Stimulated activated CD4-positive, alpha-beta T cell treated with anti-CD3 and anti-CD28 coated beads, TNF-alpha, amount 100 ng/mL, for 1 hour (primary cell): ENCODE data around the gene LHFPL6.

Experiments
- DNase-seq, 3 donors: peaks; one replicate each; pipeline ENCODE4 v3.0.0-alpha.2; 2020; ENCODE audit warnings: low read depth in 3 of 3, low spot score in 1 of 3

Gene LHFPL6

GRCh38 chr13:39557285-39557955, 45.6 kb downstream of the LHFPL6 start:
- DNase-seq: no peak

GRCh38 chr13:39556866-39557265, 46.1 kb downstream of the LHFPL6 start:
- no peak for DNase-seq

GRCh38 chr13:39554371-39554770, 48.6 kb downstream of the LHFPL6 start:
- DNase-seq: no peak

DNA sequence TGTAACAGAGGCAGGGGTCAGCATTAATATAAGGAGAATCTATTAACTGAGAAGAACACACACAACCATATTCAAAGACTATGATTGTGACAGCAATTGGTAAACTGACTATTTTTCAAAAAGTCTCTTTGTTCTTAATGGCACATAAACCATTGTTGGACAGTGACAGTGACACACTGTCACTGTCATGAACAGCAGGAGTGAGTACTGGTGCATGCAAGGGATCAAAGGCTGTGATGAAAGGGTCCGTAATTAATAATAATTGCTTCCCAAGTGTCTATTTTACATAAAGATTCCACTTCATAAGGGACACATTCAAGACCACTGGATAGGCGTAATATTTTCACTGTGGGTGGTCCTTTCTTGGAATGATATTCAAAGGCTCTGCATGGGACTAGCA, 50.7 kb downstream of the LHFPL6 start:
- DNase-seq: no peak

DNA sequence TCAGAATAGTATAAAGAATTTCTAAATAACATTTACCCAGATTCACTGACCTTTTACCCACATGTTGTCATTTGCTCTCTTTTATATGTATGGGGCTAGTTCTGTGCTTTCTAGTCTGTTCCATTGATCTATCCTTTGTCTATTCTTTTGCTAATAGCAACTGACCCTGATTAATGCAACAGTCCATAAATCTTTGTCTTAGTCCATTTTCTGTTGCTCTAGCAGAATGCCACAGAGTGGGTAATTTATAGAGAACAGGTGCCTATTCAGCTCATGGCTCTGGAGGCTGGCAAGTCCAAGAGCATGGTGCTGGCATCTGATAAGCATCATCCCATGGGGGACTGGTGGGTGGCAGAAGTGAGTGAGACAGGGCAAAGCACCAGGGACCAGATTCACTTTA, 52.1 kb downstream of the LHFPL6 start:
- no peak for DNase-seq

- no peak for DNase-seq
These were observed 55.9 kb downstream of the LHFPL6 start for GRCh38 chr13:39547108-39547507.

GRCh38 chr13:39542361-39542760, 60.6 kb downstream of the LHFPL6 start:
- no peak for DNase-seq

DNA sequence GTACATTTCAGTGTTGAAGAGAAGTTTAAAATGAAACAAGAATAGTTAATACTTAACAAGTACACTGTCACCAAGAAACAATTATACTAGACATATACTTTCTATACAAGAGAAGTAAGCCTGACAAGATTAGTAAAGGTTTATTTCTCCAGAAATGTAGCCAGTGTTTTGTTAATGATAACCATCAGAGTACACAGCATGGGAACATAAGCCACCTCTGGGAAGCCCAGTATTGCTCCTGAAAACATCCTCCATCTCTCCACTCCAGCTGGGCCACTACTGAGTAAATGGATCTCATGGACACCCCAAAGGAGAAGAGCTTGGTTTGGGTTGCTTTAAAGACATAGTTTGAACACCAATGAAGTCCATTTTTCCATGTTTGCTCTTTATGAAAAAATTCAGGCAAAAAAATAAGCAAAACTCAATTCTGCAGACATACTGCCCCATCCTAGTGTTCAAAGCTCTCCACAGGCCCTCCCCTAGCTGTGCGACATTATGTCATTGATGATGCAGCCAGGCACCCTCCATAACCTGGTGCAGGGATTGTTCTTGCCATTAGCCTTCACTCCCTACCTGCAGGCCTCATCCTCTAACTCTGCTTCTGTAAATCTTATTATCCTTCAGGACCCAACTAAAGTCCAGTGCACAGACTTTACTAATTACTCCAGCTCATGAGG, 61.9 kb downstream of the LHFPL6 start:
- DNase-seq: no peak

DNA sequence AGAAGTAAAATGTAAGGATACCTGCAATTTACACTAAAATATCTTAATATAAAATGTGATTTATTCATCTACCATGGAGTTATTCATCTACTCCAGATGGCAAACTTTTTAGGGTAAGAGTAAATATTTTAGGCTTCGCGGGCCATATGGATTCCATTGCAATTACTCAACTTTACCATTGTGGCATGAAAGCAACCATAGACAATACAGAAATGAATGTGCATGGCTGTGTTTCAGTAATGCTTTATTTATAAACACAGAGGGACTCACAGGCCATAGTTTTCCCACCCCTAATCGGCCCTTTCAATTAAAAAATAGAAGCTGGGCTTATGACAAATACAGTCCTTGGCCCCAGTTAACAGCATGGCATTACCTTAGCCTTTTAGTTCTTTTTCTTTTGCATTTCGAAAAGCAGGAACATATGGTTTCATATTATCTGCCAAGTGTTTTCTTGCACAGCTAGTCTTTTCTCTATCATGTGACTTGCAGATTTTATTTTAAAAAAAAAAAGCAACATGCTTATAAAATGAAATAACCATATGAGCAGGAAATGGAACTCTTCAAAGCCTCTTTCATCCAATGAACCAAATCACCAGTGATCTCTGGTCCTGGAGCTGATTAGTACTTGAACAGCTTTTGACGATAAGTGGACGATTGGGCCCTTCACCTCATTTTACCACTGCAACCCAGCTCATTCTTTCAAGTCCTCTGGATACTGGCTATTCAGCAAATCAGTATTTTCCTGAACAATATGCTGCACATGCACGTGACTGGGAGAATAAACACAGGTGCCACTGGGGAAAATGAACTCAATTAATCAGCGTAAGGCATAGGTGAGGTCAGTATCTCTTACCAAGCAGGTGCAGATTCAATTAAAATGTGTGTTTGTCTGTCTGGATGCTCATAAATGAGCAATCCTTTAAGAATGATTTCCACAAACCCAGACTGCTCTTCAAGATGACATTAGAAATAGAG, 63.9 kb downstream of the LHFPL6 start:
- no peak for DNase-seq

GRCh38 chr13:39536906-39537305, 66.1 kb downstream of the LHFPL6 start:
- DNase-seq: no peak

GRCh38 chr13:39536274-39536673, 66.7 kb downstream of the LHFPL6 start:
- DNase-seq: no peak

- DNase-seq: no peak
These were observed 69.3 kb downstream of the LHFPL6 start for GRCh38 chr13:39533651-39534150.

DNA sequence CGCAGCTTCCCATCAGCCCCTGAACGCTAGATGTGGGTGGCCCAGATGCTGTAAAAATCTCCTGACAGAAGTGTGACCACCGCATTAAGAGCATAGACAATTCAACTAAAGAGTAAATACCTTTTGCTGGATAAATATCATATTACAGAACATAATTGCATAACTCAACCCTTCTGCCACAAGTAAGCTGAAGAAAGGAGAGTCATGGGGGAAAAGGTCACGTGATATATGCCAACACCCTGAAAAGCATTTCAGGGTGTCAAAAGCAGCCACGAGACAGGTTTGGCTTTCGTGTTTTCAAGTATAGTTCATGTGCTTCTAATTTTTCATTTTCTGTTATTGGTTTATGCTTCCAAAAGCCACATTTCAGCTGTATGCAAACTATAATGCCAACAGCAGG, 71.3 kb downstream of the LHFPL6 start:
- no peak for DNase-seq

- DNase-seq: no peak
These were observed 72.1 kb downstream of the LHFPL6 start for GRCh38 chr13:39530916-39531315.

GRCh38 chr13:39528661-39528980, 74.4 kb downstream of the LHFPL6 start:
- DNase-seq: no peak

- DNase-seq: no peak
These were observed 74.9 kb downstream of the LHFPL6 start for GRCh38 chr13:39527961-39528660.

- DNase-seq: no peak
These were observed 75.7 kb downstream of the LHFPL6 start for GRCh38 chr13:39527301-39527700.

- no peak for DNase-seq
These were observed 76.5 kb downstream of the LHFPL6 start for GRCh38 chr13:39526499-39526898.

- no peak for DNase-seq
These were observed 77.5 kb downstream of the LHFPL6 start for GRCh38 chr13:39525506-39525905.

- DNase-seq: no peak
These were observed 78.2 kb downstream of the LHFPL6 start for GRCh38 chr13:39524795-39525194.

DNA sequence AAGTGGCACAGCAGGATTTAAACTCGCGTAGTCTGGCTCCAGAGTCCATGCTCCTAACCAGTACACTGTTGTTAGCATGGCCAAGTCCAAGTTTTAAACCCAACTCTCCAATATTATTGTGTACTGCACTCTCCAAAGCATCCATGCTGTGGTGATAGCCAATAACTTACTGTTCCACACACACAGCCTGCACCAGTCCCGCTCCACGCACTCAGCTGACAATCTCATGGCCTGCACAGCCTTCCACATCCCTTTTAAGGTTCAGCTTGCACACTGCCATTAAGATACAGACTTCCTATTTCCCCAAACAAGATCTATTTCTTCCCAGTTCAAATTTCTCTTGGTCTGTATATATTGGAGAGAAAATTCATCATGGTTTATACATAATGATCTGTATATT, 80.7 kb downstream of the LHFPL6 start:
- DNase-seq: no peak
